HEK293 (cell line): ENCODE data around the gene TSPOAP1.

Experiments
- CTCF ChIA-PET: fragments of 350-600 bp; formaldehyde crosslinking; extraction: SDS; loops from one replicate; lab custom pipeline; 2021; ENCODE audit warnings: antibody characterized with exemption; lab: Yijun Ruan, JAX
- POLR2A ChIA-PET: fragments of 300-600 bp; formaldehyde crosslinking; extraction: SDS; loops from one replicate; lab custom pipeline; 2020; ENCODE audit warnings: antibody characterized with exemption, inconsistent platforms; lab: Yijun Ruan, JAX
- H3K27ac ChIP-seq: fragments of 200-500 bp; sonication (Bioruptor generic); 2 replicates; pipeline ENCODE4 v1.5.1; 2014; ENCODE audit warnings: low read depth, low read length, control low read depth, inconsistent platforms; ENCODE audit errors: extremely low read depth
- H3K36me3 ChIP-seq, 2 experiments: fragments of 200-500 bp in 1 of 2; sonication (Bioruptor generic) in 1 of 2; 1 replicate in 1 of 2; 2 replicates in 1 of 2; pipeline ENCODE4 v1.5.1; 2014 to 2017; ENCODE audit warnings: inconsistent platforms in 2 of 2, low read length in 2 of 2; ENCODE audit not compliant: control insufficient read depth in 2 of 2, insufficient read depth in 1 of 2
- H3K4me1 ChIP-seq: fragments of 200-500 bp; sonication (Bioruptor generic); 2 replicates; pipeline ENCODE4 v1.5.1; 2014; ENCODE audit warnings: mild to moderate bottlenecking, low read length, inconsistent platforms; ENCODE audit not compliant: control insufficient read depth, insufficient read depth
- H3K4me3 ChIP-seq: 2 replicates; pipeline ENCODE4 v1.5.1; 2011; ENCODE audit warnings: low read depth, mild to moderate bottlenecking, control low read depth, low read length, moderate library complexity
- H3K9me3 ChIP-seq: fragments of 200-500 bp; sonication (Bioruptor generic); 2 replicates; pipeline ENCODE4 v1.5.1; 2014; ENCODE audit warnings: low read depth, low read length, inconsistent platforms; ENCODE audit not compliant: control insufficient read depth, insufficient read depth
- BCL11B ChIP-seq: fragments of 450-650 bp; formaldehyde crosslinking; IDR thresholded peaks from 2 replicates; pipeline ENCODE4 v1.5.1; 2016; ENCODE audit warnings: low read depth, missing biosample characterization, missing genetic modification characterization
- EGR2 ChIP-seq: fragments of 450-650 bp; formaldehyde crosslinking; IDR thresholded peaks from 2 replicates; pipeline ENCODE4 v1.5.1; 2016; ENCODE audit warnings: low read depth, missing biosample characterization, missing genetic modification characterization
- MYNN ChIP-seq: fragments of 450-650 bp; formaldehyde crosslinking; IDR thresholded peaks from 2 replicates; pipeline ENCODE4 v1.5.1; 2016; ENCODE audit warnings: missing biosample characterization, missing genetic modification characterization, borderline replicate concordance
- SCRT2 ChIP-seq: fragments of 450-650 bp; formaldehyde crosslinking; IDR thresholded peaks from 2 replicates; pipeline ENCODE4 v1.5.1; 2016; ENCODE audit warnings: missing biosample characterization, missing genetic modification characterization
- SETDB1 ChIP-seq: IDR thresholded peaks from one replicate; pipeline ENCODE4 v1.6.1; 2017; ENCODE audit warnings: mild to moderate bottlenecking, low read length, moderate library complexity, mixed read lengths; ENCODE audit not compliant: insufficient read length
- ZBTB48 ChIP-seq: fragments of 450-650 bp; formaldehyde crosslinking; IDR thresholded peaks from 2 replicates; pipeline ENCODE4 v1.5.1; 2016; ENCODE audit warnings: missing biosample characterization, missing genetic modification characterization
- ZFHX2 ChIP-seq: fragments of 450-650 bp; formaldehyde crosslinking; conservative IDR thresholded peaks from 2 replicates; pipeline ENCODE4 v1.5.1; 2016; ENCODE audit warnings: missing biosample characterization, missing genetic modification characterization
- ZNF133 ChIP-seq: fragments of 450-650 bp; formaldehyde crosslinking; IDR thresholded peaks from 2 replicates; pipeline ENCODE4 v1.5.1; 2016; ENCODE audit warnings: missing biosample characterization, missing genetic modification characterization
- ZNF138 ChIP-seq: fragments of 450-650 bp; formaldehyde crosslinking; IDR thresholded peaks from 2 replicates; pipeline ENCODE4 v1.5.1; 2016; ENCODE audit warnings: missing biosample characterization, missing genetic modification characterization, borderline replicate concordance
- ZNF174 ChIP-seq: fragments of 450-650 bp; formaldehyde crosslinking; IDR thresholded peaks from 2 replicates; pipeline ENCODE4 v1.5.0; 2017; ENCODE audit warnings: missing biosample characterization, mild to moderate bottlenecking, missing genetic modification characterization
- ZNF202 ChIP-seq: fragments of 450-650 bp; formaldehyde crosslinking; IDR thresholded peaks from 2 replicates; pipeline ENCODE4 v1.5.1; 2016; ENCODE audit warnings: missing biosample characterization, missing genetic modification characterization, borderline replicate concordance
- ZNF266 ChIP-seq: fragments of 450-650 bp; formaldehyde crosslinking; IDR thresholded peaks from 2 replicates; pipeline ENCODE4 v1.5.1; 2016; ENCODE audit warnings: missing biosample characterization, missing genetic modification characterization, low read depth
- ZNF354C ChIP-seq: fragments of 450-650 bp; formaldehyde crosslinking; IDR thresholded peaks from 2 replicates; pipeline ENCODE4 v1.5.1; 2016; ENCODE audit warnings: missing biosample characterization, missing genetic modification characterization, low read depth, borderline replicate concordance
- ZNF473 ChIP-seq: fragments of 450-650 bp; formaldehyde crosslinking; IDR thresholded peaks from 2 replicates; pipeline ENCODE4 v1.5.1; 2017; ENCODE audit warnings: missing biosample characterization, missing genetic modification characterization
- ZNF510 ChIP-seq: fragments of 450-650 bp; formaldehyde crosslinking; IDR thresholded peaks from 2 replicates; pipeline ENCODE4 v1.5.1; 2018; ENCODE audit warnings: mild to moderate bottlenecking, missing genetic modification characterization, missing biosample characterization; ENCODE audit not compliant: insufficient replicate concordance
- ZNF544 ChIP-seq: fragments of 450-650 bp; formaldehyde crosslinking; IDR thresholded peaks from 2 replicates; pipeline ENCODE4 v1.5.0; 2017; ENCODE audit warnings: missing biosample characterization, missing genetic modification characterization
- ZNF571 ChIP-seq: fragments of 450-650 bp; formaldehyde crosslinking; IDR thresholded peaks from 2 replicates; pipeline ENCODE4 v1.5.0; 2017; ENCODE audit warnings: missing biosample characterization, missing genetic modification characterization
- ZNF623 ChIP-seq: fragments of 450-650 bp; formaldehyde crosslinking; IDR thresholded peaks from 2 replicates; pipeline ENCODE4 v1.5.1; 2016; ENCODE audit warnings: missing biosample characterization, missing genetic modification characterization
- TF ChIP-seq, protein P1 (sequence below): fragments of 450-650 bp; formaldehyde crosslinking; IDR thresholded peaks from 2 replicates; pipeline ENCODE4 v1.5.1; 2017; ENCODE audit warnings: missing biosample characterization, missing genetic modification characterization
- TF ChIP-seq, protein P2 (sequence below): fragments of 450-650 bp; formaldehyde crosslinking; IDR thresholded peaks from 2 replicates; pipeline ENCODE4 v1.5.1; 2017; ENCODE audit warnings: missing biosample characterization, missing genetic modification characterization
- TF ChIP-seq, protein P3 (sequence below): fragments of 450-650 bp; formaldehyde crosslinking; IDR thresholded peaks from 2 replicates; pipeline ENCODE4 v1.5.1; 2016; ENCODE audit warnings: missing biosample characterization, missing genetic modification characterization
- TF ChIP-seq, protein P4 (sequence below): fragments of 450-650 bp; formaldehyde crosslinking; IDR thresholded peaks from 2 replicates; pipeline ENCODE4 v1.5.1; 2016; ENCODE audit warnings: missing biosample characterization, missing genetic modification characterization
- TF ChIP-seq, protein P5 (sequence below): fragments of 450-650 bp; formaldehyde crosslinking; IDR thresholded peaks from 2 replicates; pipeline ENCODE4 v1.5.1; 2016; ENCODE audit warnings: missing biosample characterization, missing genetic modification characterization
- TF ChIP-seq, protein P6 (sequence below): fragments of 450-650 bp; formaldehyde crosslinking; IDR thresholded peaks from 2 replicates; pipeline ENCODE4 v1.5.1; 2017; ENCODE audit warnings: missing biosample characterization, missing genetic modification characterization

TSPOAP1 gene

DNA sequence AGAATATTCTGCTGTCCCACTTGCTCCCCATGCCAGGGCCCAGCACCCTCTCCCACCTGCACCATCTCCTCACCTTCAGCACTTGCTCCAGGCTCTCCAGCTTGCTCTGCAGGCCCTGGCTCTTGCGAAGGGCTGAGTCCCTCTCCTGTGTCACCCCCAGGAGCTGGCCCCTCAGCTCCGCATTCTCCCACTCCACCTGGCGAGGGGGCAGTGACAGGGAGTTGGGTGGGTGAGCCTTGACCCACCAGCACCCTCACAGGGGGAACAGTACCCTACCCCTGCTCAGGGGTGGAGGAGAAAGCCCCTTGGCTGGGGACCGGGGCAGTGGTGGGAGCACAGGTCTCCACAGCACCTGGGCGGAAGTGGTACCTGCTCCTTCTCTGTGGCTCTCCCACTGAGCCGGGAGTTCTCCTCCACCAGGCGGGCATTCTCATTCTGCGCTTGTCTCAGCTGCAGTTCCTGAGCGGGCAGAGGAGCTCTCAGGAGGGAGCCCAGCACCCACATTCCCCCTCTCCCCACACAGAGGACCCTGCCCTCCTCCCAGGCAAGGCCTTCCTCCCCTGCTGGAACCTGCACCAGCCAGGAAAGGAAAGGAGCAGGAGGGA is 5.9 kb downstream of the TSPOAP1 start:
- CTCF ChIA-PET: interaction anchor here (0.7 to 2.3 kb wide), 4 partner anchors 29 to 125 kb away, joined by 3 to 12 read pairs (median 6); partner anchors contain the start of genes RNF43 and SUPT4H1
- H3K4me1 ChIP-seq: peaks cover 2% of the 10 kb centered on the region; the same call in 1 of the 2 replicates
- H3K36me3 ChIP-seq: no peaks in the 10 kb centered on the region
- POLR2A ChIA-PET: interaction anchor here (1.0 to 5.2 kb wide), 4 partner anchors 30 to 103 kb away, joined by 3 to 30 read pairs (median 4); partner anchors contain the start of genes MKS1, RNF43 and SUPT4H1
- H3K27ac ChIP-seq: no peak overlapping the region
- H3K9me3 ChIP-seq: no peaks in the 10 kb centered on the region
- H3K4me3 ChIP-seq: no peak overlapping the region
- TF ChIP-seq ZNF473 (no peak), SETDB1 (no peak), ZBTB48 (tag by site-specific recombination) (no peak), SCRT2 (tag by site-specific recombination) (no peak), ZNF174 (no peak), MYNN (tag by site-specific recombination) (no peak), ZNF510 (tag by site-specific recombination) (no peak), BCL11B (tag by site-specific recombination) (no peak), ZNF138 (tag by site-specific recombination) (no peak), ZNF623 (tag by site-specific recombination) (no peak), ZNF266 (no peak)
- TF ChIP-seq, protein P1, sequence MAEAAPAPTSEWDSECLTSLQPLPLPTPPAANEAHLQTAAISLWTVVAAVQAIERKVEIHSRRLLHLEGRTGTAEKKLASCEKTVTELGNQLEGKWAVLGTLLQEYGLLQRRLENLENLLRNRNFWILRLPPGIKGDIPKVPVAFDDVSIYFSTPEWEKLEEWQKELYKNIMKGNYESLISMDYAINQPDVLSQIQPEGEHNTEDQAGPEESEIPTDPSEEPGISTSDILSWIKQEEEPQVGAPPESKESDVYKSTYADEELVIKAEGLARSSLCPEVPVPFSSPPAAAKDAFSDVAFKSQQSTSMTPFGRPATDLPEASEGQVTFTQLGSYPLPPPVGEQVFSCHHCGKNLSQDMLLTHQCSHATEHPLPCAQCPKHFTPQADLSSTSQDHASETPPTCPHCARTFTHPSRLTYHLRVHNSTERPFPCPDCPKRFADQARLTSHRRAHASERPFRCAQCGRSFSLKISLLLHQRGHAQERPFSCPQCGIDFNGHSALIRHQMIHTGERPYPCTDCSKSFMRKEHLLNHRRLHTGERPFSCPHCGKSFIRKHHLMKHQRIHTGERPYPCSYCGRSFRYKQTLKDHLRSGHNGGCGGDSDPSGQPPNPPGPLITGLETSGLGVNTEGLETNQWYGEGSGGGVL (tag by site-specific recombination): no peak
- TF ChIP-seq, protein P2, sequence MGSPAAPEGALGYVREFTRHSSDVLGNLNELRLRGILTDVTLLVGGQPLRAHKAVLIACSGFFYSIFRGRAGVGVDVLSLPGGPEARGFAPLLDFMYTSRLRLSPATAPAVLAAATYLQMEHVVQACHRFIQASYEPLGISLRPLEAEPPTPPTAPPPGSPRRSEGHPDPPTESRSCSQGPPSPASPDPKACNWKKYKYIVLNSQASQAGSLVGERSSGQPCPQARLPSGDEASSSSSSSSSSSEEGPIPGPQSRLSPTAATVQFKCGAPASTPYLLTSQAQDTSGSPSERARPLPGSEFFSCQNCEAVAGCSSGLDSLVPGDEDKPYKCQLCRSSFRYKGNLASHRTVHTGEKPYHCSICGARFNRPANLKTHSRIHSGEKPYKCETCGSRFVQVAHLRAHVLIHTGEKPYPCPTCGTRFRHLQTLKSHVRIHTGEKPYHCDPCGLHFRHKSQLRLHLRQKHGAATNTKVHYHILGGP: no peak
- TF ChIP-seq, protein P3, sequence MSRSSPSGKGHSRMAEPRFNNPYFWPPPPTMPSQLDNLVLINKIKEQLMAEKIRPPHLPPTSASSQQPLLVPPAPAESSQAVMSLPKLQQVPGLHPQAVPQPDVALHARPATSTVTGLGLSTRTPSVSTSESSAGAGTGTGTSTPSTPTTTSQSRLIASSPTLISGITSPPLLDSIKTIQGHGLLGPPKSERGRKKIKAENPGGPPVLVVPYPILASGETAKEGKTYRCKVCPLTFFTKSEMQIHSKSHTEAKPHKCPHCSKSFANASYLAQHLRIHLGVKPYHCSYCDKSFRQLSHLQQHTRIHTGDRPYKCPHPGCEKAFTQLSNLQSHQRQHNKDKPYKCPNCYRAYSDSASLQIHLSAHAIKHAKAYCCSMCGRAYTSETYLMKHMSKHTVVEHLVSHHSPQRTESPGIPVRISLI: no peak

DNA sequence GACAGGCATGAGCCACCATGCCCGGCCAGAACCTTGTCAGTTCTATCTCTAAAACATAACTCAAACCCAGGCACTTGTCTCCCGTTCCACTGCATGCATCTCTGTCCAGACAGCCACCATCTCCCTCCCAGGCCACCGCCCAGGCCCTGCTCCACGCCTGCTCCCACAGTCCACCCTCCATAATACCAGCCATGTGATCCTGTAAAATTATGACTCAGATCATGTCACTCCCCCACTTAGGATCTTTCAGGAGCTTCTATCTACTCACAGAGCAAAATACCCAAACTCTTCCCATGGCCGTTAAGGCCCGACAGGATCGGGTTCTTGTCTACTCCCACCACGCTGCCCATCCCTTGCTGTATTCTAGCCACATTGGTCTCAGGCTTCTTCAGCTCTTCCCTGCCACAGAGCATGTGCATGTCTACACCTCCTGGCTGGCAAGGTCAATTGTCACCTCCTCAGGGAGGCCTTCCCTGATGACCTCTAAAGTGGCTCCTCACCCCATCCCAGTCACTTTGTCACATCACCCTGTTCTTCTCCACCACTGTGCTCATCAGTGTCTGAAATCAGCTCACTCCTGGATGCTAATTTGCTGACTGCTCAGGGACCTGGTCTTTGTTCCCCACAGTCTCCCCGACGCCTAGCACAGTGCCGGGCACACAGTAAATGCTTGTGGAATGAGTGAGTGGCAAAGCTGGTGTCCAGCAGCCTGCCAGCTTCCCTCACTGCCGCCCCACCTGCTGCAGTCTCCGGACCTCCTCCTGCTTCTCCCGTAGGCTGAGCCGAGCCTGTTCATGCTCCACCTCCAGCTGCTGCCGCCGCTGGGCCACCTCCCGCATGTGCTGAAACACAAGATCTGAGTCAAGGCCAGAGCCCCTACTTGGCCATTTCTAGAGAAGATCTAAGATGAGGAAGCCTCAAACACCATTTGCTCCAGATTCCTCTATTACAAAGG is 6.7 kb downstream of the TSPOAP1 start:
- ChIA-PET CTCF (interaction anchor here (0.7 to 1.6 kb wide), 5 partner anchors 17 to 124 kb away, joined by 3 to 5 read pairs (median 4); partner anchors contain the start of genes RNF43 and SUPT4H1), POLR2A (interaction anchor here (0.6 to 5.2 kb wide), 5 partner anchors 30 to 160 kb away, joined by 3 to 30 read pairs (median 4); partner anchors contain the start of genes MKS1, RNF43 and SUPT4H1)
- peaks cover 5% of the 10 kb centered on the region; the same call in 1 of the 2 replicates for H3K4me1 ChIP-seq
- no peak overlapping the region for H3K27ac ChIP-seq
- no peaks in the 10 kb centered on the region for H3K36me3 ChIP-seq
- no peak overlapping the region for H3K4me3 ChIP-seq
- no peaks in the 10 kb centered on the region for H3K9me3 ChIP-seq
- no peak for TF ChIP-seq SCRT2 (tag by site-specific recombination)
- TF ChIP-seq, protein P4, sequence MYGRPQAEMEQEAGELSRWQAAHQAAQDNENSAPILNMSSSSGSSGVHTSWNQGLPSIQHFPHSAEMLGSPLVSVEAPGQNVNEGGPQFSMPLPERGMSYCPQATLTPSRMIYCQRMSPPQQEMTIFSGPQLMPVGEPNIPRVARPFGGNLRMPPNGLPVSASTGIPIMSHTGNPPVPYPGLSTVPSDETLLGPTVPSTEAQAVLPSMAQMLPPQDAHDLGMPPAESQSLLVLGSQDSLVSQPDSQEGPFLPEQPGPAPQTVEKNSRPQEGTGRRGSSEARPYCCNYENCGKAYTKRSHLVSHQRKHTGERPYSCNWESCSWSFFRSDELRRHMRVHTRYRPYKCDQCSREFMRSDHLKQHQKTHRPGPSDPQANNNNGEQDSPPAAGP (tag by site-specific recombination): 0 out of 2 replicates have a peak, but pooled peaks have one; percentile 23
- TF ChIP-seq ZFHX2 (tag by site-specific recombination): peak; percentile 55
- TF ChIP-seq ZNF544: no peak
- TF ChIP-seq ZBTB48 (tag by site-specific recombination): no peak
- no peak for TF ChIP-seq ZNF354C (tag by site-specific recombination)
- no peak for TF ChIP-seq ZNF571 (tag by site-specific recombination)
- TF ChIP-seq, protein P5, sequence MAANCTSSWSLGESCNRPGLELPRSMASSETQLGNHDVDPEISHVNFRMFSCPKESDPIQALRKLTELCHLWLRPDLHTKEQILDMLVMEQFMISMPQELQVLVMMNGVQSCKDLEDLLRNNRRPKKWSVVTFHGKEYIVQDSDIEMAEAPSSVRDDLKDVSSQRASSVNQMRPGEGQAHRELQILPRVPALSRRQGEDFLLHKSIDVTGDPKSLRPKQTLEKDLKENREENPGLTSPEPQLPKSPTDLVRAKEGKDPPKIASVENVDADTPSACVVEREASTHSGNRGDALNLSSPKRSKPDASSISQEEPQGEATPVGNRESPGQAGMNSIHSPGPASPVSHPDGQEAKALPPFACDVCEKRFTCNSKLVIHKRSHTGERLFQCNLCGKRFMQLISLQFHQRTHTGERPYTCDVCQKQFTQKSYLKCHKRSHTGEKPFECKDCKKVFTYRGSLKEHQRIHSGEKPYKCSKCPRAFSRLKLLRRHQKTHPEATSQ (tag by site-specific recombination): no peak
- TF ChIP-seq, protein P6, sequence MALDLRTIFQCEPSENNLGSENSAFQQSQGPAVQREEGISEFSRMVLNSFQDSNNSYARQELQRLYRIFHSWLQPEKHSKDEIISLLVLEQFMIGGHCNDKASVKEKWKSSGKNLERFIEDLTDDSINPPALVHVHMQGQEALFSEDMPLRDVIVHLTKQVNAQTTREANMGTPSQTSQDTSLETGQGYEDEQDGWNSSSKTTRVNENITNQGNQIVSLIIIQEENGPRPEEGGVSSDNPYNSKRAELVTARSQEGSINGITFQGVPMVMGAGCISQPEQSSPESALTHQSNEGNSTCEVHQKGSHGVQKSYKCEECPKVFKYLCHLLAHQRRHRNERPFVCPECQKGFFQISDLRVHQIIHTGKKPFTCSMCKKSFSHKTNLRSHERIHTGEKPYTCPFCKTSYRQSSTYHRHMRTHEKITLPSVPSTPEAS (tag by site-specific recombination): no peak
- TF ChIP-seq ZNF202 (tag by site-specific recombination): no peak
- peak; percentile 74 for TF ChIP-seq EGR2 (tag by site-specific recombination)
- no peak for TF ChIP-seq ZNF133 (tag by site-specific recombination)
